GM12874 (cell line): ENCODE data around the gene GNAT1.

Experiments used
- CTCF ChIP-seq: IDR thresholded peaks from 2 replicates; pipeline ENCODE4 v1.5.1; 2011; ENCODE audit warnings: low read depth, mild to moderate bottlenecking, control low read depth, low read length, moderate library complexity; ENCODE audit not compliant: insufficient read depth

Gene GNAT1

GRCh38 chr3:50221411-50222168 is 30.2 kb downstream of the GNAT1 start:
- no peak for TF ChIP-seq CTCF

DNA sequence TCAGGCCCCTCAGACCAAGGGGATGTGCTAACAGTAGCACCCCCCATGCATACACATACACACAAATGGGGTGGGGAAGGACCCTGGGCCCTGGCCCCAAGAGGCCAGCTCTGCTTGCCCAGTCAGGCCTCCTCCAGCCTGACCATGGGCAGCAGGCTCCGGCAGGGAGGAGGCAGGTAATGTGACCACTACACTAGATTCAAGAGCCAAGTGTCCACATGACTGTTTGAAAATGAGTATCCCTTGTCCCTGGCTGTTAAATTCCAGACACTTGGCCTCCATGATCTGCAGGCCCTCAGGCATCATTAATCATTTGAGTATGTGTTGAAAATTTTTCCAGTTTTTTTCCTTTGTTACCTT is 30.7 kb downstream of the GNAT1 start:
- no peak for TF ChIP-seq CTCF

DNA sequence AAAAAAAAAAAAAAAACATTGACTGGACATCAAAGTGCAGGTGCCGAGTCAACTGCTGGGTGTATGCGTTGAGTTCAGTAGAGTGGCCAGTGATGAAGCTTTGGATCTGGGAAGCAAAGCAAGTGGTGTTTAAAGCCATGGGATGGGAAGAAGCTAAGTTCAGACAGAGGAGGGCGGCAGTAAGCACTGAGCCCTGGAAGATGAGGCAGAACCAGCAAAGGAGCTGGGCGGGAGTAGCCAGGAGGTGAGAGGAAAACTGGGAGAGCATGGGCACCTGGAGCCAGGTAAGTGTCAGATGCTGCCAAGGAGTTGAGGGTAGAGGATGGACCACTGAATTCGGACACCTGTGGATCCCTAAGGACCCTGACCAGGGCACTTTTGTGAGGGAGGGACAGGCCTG is 33.2 kb downstream of the GNAT1 start:
- TF ChIP-seq CTCF: no peak

GRCh38 chr3:50226888-50227389 is 35.5 kb downstream of the GNAT1 start:
- no peak for TF ChIP-seq CTCF

GRCh38 chr3:50227390-50228183 is 36.2 kb downstream of the GNAT1 start:
- TF ChIP-seq CTCF: peak; percentile 94

GRCh38 chr3:50229490-50229889 is 38.1 kb downstream of the GNAT1 start:
- no peak for TF ChIP-seq CTCF

DNA sequence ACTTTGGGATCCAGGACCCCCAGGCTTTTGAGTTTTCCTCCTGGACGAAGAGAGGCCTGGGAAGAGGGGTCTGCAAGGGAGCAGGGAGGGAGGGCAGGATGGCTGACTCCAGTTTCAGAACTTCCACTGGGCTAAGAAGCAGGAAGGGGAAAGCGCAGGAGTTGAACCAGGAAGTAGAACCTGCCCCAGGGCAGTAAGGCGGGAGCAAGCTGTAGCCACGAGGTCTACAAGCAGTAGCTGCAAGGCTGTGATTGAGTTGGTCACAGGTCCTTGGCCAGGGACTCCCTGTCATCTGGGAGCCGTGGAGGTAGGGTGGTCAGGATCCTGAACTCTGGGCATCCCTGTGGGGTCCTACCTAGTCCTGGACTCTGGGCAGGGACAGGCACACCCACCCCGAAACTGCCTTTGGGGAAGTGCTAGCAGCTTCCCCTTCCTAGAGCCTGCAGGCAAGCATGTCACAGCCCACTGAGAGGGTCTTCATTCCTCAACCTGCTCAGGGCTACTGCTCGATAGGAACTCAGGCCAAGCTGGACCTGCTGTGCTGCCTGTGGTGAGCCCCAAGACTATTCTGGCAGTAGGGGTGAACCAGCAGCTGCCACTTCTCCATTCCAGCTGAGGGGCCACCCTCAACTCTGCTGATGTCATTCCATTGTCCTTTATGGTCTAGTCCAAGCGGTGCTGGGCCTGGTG is 38.8 kb downstream of the GNAT1 start:
- TF ChIP-seq CTCF: no peak
